ENCODE data around the gene TNRC6A. TPM values are rescaled to one million over a fixed set of nuclear protein-coding genes. Genes with fewer than 3 reads are reported as not detected.

Gene TNRC6A
- total RNA-seq, 4 donors from 2014 or later, result 26.3 to 120 (median 49.2) TPM

GRCh38 chr16:24834459-24835335, 105.2 kb downstream of the TNRC6A start:
- WGBS, result 73% methylated on average over 7 of the region's 7 CpGs
- no peaks in the 10 kb centered on the region for H3K9me3 ChIP-seq
- TF ChIP-seq CTCF (IDR thresholded peaks at IDR 0.05), result no peak
- TF ChIP-seq POLR2A (IDR thresholded peaks at IDR 0.05), result no peak
- no peak for TF ChIP-seq EP300 (IDR thresholded peaks at IDR 0.05)
- TF ChIP-seq POLR2AphosphoS5 (IDR thresholded peaks at IDR 0.05), result no peak
- H3K27ac ChIP-seq, result no peak overlapping the region
- H3K27me3 ChIP-seq, result no peaks in the 10 kb centered on the region
- no peak overlapping the region for H3K4me3 ChIP-seq
- H3K36me3 ChIP-seq, result no peaks in the 10 kb centered on the region
- peaks cover 3% of the 10 kb centered on the region for H3K4me1 ChIP-seq
- DNase-seq (ENCODE audit: low spot score in 2 of 2), result no peak

- DNase-seq (ENCODE audit: low spot score in 2 of 2), result no peak
- no peaks in the 10 kb centered on the region for H3K9me3 ChIP-seq
- H3K27ac ChIP-seq, result no peak overlapping the region
- H3K27me3 ChIP-seq, result no peaks in the 10 kb centered on the region
- no peaks in the 10 kb centered on the region for H3K36me3 ChIP-seq
- no peak overlapping the region for H3K4me3 ChIP-seq
- 90% methylated on average over 6 of the region's 6 CpGs for WGBS
- no peak for TF ChIP-seq EP300 (IDR thresholded peaks at IDR 0.05)
- no peak for TF ChIP-seq POLR2AphosphoS5 (IDR thresholded peaks at IDR 0.05)
- no peak for TF ChIP-seq POLR2A (IDR thresholded peaks at IDR 0.05)
- TF ChIP-seq CTCF (IDR thresholded peaks at IDR 0.05), result no peak
- H3K4me1 ChIP-seq, result peaks cover 3% of the 10 kb centered on the region
Measured at GRCh38 chr16:24836836-24837235, 107.4 kb downstream of the TNRC6A start.

GRCh38 chr16:24837969-24838368, 108.5 kb downstream of the TNRC6A start:
- Histone ChIP-seq H3K4me3 (no peak overlapping the region), H3K36me3 (no peaks in the 10 kb centered on the region), H3K27me3 (no peaks in the 10 kb centered on the region), H3K9me3 (no peaks in the 10 kb centered on the region), H3K4me1 (peaks cover 3% of the 10 kb centered on the region), H3K27ac (no peak overlapping the region)
- 89% methylated on average over 9 of the region's 9 CpGs for WGBS
- TF ChIP-seq CTCF (IDR thresholded peaks at IDR 0.05), result no peak
- TF ChIP-seq POLR2AphosphoS5 (IDR thresholded peaks at IDR 0.05), result no peak
- TF ChIP-seq EP300 (IDR thresholded peaks at IDR 0.05), result no peak
- TF ChIP-seq POLR2A (IDR thresholded peaks at IDR 0.05), result no peak
- DNase-seq (ENCODE audit: low spot score in 2 of 2), result no peak

GRCh38 chr16:24838554-24839266, 109.3 kb downstream of the TNRC6A start:
- 35% methylated on average over 5 of the region's 5 CpGs for WGBS
- DNase-seq (ENCODE audit: low spot score in 2 of 2), result no peak
- Histone ChIP-seq H3K4me1 (peaks cover 3% of the 10 kb centered on the region), H3K27me3 (no peaks in the 10 kb centered on the region), H3K4me3 (no peak overlapping the region), H3K9me3 (no peaks in the 10 kb centered on the region), H3K36me3 (no peaks in the 10 kb centered on the region), H3K27ac (no peak overlapping the region)
- no peak for TF ChIP-seq POLR2A (IDR thresholded peaks at IDR 0.05)
- no peak for TF ChIP-seq POLR2AphosphoS5 (IDR thresholded peaks at IDR 0.05)
- no peak for TF ChIP-seq CTCF (IDR thresholded peaks at IDR 0.05)
- TF ChIP-seq EP300 (IDR thresholded peaks at IDR 0.05), result no peak

- Histone ChIP-seq H3K4me1 (peaks cover 3% of the 10 kb centered on the region), H3K27me3 (no peaks in the 10 kb centered on the region), H3K4me3 (no peak overlapping the region), H3K9me3 (no peaks in the 10 kb centered on the region), H3K36me3 (no peaks in the 10 kb centered on the region), H3K27ac (no peak overlapping the region)
- no peak for TF ChIP-seq POLR2A (IDR thresholded peaks at IDR 0.05)
- no peak for TF ChIP-seq POLR2AphosphoS5 (IDR thresholded peaks at IDR 0.05)
- no peak for TF ChIP-seq EP300 (IDR thresholded peaks at IDR 0.05)
- TF ChIP-seq CTCF (IDR thresholded peaks at IDR 0.05), result no peak
- no peak for DNase-seq (ENCODE audit: low spot score in 2 of 2)
- WGBS, result 97% methylated on average over 7 of the region's 7 CpGs
Measured at GRCh38 chr16:24839347-24839972, 110.0 kb downstream of the TNRC6A start.
